IMR-90 (cell line): Measurements from ENCODE around the gene UQCC5.

Experiments used
- CEBPB ChIP-seq: IDR thresholded peaks from 2 replicates; pipeline ENCODE4 v1.6.1; 2012; ENCODE audit warnings: low read depth, low read length, improper control_type of control experiment
- CTCF ChIP-seq: conservative IDR thresholded peaks from 2 replicates; pipeline ENCODE4 v1.5.1; 2012; ENCODE audit warnings: mild to moderate bottlenecking, low read depth, low read length, improper control_type of control experiment
- FOS ChIP-seq: fragments of 150-350 bp; IDR thresholded peaks from 2 replicates; pipeline ENCODE4 v1.6.1; 2016; ENCODE audit warnings: low read depth, low read length
- MAFK ChIP-seq: IDR thresholded peaks from 2 replicates; pipeline ENCODE4 v1.6.1; 2012; ENCODE audit warnings: low read depth, low read length, improper control_type of control experiment
- MAZ ChIP-seq: IDR thresholded peaks from 2 replicates; pipeline ENCODE4 v1.6.1; 2012; ENCODE audit warnings: low read depth, mild to moderate bottlenecking, low read length, improper control_type of control experiment, moderate library complexity, borderline replicate concordance
- MXI1 ChIP-seq: IDR thresholded peaks from 2 replicates; pipeline ENCODE4 v1.6.1; 2012; ENCODE audit warnings: low read depth, mild to moderate bottlenecking, low read length, moderate library complexity, borderline replicate concordance
- NFE2L2 ChIP-seq: fragments of 150-350 bp; IDR thresholded peaks from 2 replicates; pipeline ENCODE4 v1.6.1; 2016; ENCODE audit warnings: low read depth, mild to moderate bottlenecking, low read length
- POLR2A ChIP-seq: IDR thresholded peaks from 2 replicates; pipeline ENCODE4 v1.6.1; 2012; ENCODE audit warnings: mild to moderate bottlenecking, low read depth, low read length
- RAD21 ChIP-seq: IDR thresholded peaks from 2 replicates; pipeline ENCODE4 v1.6.1; 2012; ENCODE audit warnings: low read length, improper control_type of control experiment
- RCOR1 ChIP-seq: IDR thresholded peaks from 2 replicates; pipeline ENCODE4 v1.6.1; 2012; ENCODE audit warnings: mild to moderate bottlenecking, low read length, improper control_type of control experiment; ENCODE audit not compliant: insufficient replicate concordance
- RFX5 ChIP-seq: IDR thresholded peaks from 2 replicates; pipeline ENCODE4 v1.8.0; 2012; ENCODE audit warnings: low read depth, mild to moderate bottlenecking, low read length, moderate library complexity
- SMC3 ChIP-seq: fragments of 150-350 bp; IDR thresholded peaks from 2 replicates; pipeline ENCODE4 v1.6.1; 2016; ENCODE audit warnings: low read depth, mild to moderate bottlenecking, antibody characterized with exemption, low read length, moderate library complexity
- USF2 ChIP-seq: fragments of 150-350 bp; IDR thresholded peaks from 2 replicates; pipeline ENCODE4 v1.6.1; 2017; ENCODE audit warnings: mild to moderate bottlenecking, antibody characterized with exemption, low read length, low read depth

GRCh38 chr3:52523386-52524257, 12.8 kb upstream of the UQCC5 start:
- TF ChIP-seq USF2 (no peak), CTCF (no peak), POLR2A (no peak), RAD21 (no peak), MAFK (no peak), RFX5 (no peak), MAZ (no peak), FOS (no peak), NFE2L2 (no peak), RCOR1 (no peak), MXI1 (no peak), SMC3 (no peak), CEBPB (no peak)
